ENCODE measurements around the gene PPP2R2C. TPM values are rescaled to one million over a fixed set of nuclear protein-coding genes. Genes with fewer than 3 reads are reported as not detected.
A peak's percentile ranks its signal among the peaks of the same experiment; 100 is the strongest.

Gene PPP2R2C
- total RNA-seq, 2 experiments from 2014 or later = not detected

DNA sequence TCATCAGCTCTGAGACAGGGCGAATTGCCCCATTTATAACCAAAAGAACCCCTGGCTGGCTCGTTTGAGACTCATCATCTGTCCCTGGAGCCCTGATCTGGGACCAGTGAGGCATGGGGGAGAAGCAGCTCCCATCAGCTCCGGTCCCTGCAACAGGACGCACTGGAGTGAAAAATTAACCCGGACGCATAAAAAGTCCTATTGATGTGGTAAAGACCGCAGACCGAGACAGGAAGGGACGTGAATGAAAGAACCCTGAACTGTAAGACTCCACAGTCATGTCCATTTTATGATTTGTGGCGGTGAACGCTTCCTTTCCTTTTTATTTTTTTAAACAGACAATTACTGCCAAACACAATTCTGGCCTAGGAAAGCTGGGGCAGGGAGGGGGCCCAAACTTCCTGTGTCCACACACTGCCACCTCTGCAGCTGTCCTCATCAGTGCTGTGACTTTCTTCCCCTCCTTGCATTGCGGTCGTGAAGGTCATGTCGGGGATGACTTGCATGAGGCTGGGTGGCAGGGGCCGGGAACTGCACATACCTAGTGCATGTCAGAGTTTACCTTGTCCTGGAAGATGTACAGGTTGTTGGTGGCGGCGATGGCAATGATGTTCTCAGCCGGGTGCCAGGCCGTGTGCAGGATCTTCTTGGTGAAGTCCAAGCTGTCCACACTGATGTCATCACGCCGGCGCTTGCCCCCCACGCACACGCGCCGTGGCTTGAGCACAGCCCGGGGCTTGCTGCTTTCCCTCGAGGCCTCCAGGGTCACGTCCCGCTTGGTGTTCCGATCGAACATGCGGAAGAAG, 149.4 kb downstream of the PPP2R2C start:
- ChIA-PET POLR2A (interaction anchor here (0.8 kb wide), 1 partner anchor 21 kb away, joined by 3 read pairs; no protein-coding TSS in a partner anchor), CTCF (ENCODE audit: unreplicated experiment) (no interaction called here)
- Histone ChIP-seq H3K4me2 (ENCODE audit: low read length) (0 out of 2 replicates have a peak overlapping the region, but pooled peaks have one; percentile 15), H3K4me3 (ENCODE audit: low read depth, low read length, poor library complexity, severe bottlenecking) (no peak overlapping the region), H3K27ac (ENCODE audit: low read depth, low read length, poor library complexity, severe bottlenecking) (no peak overlapping the region), H3K9me2 (ENCODE audit: insufficient read depth, low read length) (no peaks in the 10 kb centered on the region), H4K20me1 (ENCODE audit: insufficient read depth, low read length) (no peaks in the 10 kb centered on the region), H3K79me2 (ENCODE audit: insufficient read depth, low read depth, low read length) (no peaks in the 10 kb centered on the region), H3K9me3 (ENCODE audit: low read length) (no peaks in the 10 kb centered on the region), H3K4me1 (ENCODE audit: insufficient read depth, low read length, poor library complexity, severe bottlenecking) (peaks cover 8% of the 10 kb centered on the region), H3K36me3 (ENCODE audit: insufficient read depth, low read length) (no peaks in the 10 kb centered on the region), H2AFZ (ENCODE audit: low read length) (no peak overlapping the region)
- intact Hi-C loops (cut with micrococcal nuclease; ENCODE audit: unreplicated experiment) = no loop called here
- no TSS peak for BruUV-seq (replicated peaks)
- TF ChIP-seq, protein P1, sequence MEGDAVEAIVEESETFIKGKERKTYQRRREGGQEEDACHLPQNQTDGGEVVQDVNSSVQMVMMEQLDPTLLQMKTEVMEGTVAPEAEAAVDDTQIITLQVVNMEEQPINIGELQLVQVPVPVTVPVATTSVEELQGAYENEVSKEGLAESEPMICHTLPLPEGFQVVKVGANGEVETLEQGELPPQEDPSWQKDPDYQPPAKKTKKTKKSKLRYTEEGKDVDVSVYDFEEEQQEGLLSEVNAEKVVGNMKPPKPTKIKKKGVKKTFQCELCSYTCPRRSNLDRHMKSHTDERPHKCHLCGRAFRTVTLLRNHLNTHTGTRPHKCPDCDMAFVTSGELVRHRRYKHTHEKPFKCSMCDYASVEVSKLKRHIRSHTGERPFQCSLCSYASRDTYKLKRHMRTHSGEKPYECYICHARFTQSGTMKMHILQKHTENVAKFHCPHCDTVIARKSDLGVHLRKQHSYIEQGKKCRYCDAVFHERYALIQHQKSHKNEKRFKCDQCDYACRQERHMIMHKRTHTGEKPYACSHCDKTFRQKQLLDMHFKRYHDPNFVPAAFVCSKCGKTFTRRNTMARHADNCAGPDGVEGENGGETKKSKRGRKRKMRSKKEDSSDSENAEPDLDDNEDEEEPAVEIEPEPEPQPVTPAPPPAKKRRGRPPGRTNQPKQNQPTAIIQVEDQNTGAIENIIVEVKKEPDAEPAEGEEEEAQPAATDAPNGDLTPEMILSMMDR (conservative IDR thresholded peaks at IDR 0.05; ENCODE audit: low read length) = no peak
- no peak for TF ChIP-seq EZH2phosphoT487 (IDR thresholded peaks at IDR 0.05; ENCODE audit: borderline replicate concordance, low read depth, low read length)
- peak; percentile 47 for DNase-seq (ENCODE audit: low spot score)

DNA sequence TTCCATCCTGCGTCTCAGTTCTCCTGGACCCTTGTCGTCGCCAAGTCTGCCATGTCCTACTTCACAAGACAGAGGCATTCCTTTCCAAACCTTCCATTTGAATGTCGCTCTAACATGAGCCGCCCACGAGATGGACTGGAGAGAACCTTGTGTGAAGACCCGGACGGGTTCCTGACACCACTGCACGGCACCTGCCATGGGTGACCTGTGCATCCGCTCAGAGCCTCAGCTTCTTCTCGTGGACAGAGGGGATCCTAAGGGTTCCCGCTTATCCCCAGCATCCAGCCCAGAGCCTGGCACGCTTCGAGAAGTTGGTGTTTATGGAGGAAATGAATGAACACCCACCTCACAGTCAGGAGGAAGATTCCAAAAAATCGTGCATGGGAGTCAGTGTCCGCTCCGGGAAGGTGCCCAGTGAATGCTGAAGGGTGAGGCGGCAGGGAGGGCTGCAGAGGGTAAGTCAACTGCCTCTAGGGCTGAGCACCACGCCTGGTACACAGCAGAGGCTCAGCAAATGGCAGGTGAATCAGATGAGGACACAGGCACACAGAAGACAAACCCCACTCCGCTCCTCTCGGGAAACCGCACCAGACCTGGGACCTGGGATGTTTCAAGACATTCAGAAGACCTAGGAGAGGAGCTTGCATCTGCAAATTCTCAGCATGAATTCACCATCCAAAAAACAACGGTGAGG, 150.2 kb downstream of the PPP2R2C start:
- TF ChIP-seq, protein P1 (conservative IDR thresholded peaks at IDR 0.05; ENCODE audit: low read length) = no peak
- no peak for TF ChIP-seq EZH2phosphoT487 (IDR thresholded peaks at IDR 0.05; ENCODE audit: borderline replicate concordance, low read depth, low read length)
- H3K36me3 ChIP-seq (ENCODE audit: insufficient read depth, low read length) = no peaks in the 10 kb centered on the region
- no peak for DNase-seq (ENCODE audit: low spot score)
- H3K9me2 ChIP-seq (ENCODE audit: insufficient read depth, low read length) = no peaks in the 10 kb centered on the region
- no TSS peak for BruUV-seq (replicated peaks)
- H3K4me3 ChIP-seq (ENCODE audit: low read depth, low read length, poor library complexity, severe bottlenecking) = no peak overlapping the region
- ChIA-PET POLR2A (interaction anchor here (0.8 kb wide), 1 partner anchor 20 kb away, joined by 3 read pairs; no protein-coding TSS in a partner anchor), CTCF (ENCODE audit: unreplicated experiment) (no interaction called here)
- H3K79me2 ChIP-seq (ENCODE audit: insufficient read depth, low read depth, low read length) = no peaks in the 10 kb centered on the region
- no peaks in the 10 kb centered on the region for H4K20me1 ChIP-seq (ENCODE audit: insufficient read depth, low read length)
- peaks cover 8% of the 10 kb centered on the region for H3K4me1 ChIP-seq (ENCODE audit: insufficient read depth, low read length, poor library complexity, severe bottlenecking)
- no peak overlapping the region for H2AFZ ChIP-seq (ENCODE audit: low read length)
- H3K4me2 ChIP-seq (ENCODE audit: low read length) = 0 out of 2 replicates have a peak overlapping the region, but pooled peaks have one; percentile 15
- intact Hi-C loops (cut with micrococcal nuclease; ENCODE audit: unreplicated experiment) = no loop called here
- H3K27ac ChIP-seq (ENCODE audit: low read depth, low read length, poor library complexity, severe bottlenecking) = no peak overlapping the region
- H3K9me3 ChIP-seq (ENCODE audit: low read length) = no peaks in the 10 kb centered on the region

All from OCI-LY7 (cell line).